Stimulated activated CD4-positive, alpha-beta T cell treated with anti-CD3 and anti-CD28 coated beads, Interleukin-12 subunit alpha, Interleukin-12 subunit beta, amount 100 ng/mL, for 48 hours (primary cell): Measurements from ENCODE around the gene NFIA.
A peak's percentile ranks its signal among the peaks of the same experiment; 100 is the strongest.

Source experiments
- DNase-seq, 3 donors: peaks; one replicate each; pipeline ENCODE4 v3.0.0-alpha.2; 2020; ENCODE audit warnings: low read depth in 2 of 3, low spot score in 1 of 3

Gene NFIA

DNA sequence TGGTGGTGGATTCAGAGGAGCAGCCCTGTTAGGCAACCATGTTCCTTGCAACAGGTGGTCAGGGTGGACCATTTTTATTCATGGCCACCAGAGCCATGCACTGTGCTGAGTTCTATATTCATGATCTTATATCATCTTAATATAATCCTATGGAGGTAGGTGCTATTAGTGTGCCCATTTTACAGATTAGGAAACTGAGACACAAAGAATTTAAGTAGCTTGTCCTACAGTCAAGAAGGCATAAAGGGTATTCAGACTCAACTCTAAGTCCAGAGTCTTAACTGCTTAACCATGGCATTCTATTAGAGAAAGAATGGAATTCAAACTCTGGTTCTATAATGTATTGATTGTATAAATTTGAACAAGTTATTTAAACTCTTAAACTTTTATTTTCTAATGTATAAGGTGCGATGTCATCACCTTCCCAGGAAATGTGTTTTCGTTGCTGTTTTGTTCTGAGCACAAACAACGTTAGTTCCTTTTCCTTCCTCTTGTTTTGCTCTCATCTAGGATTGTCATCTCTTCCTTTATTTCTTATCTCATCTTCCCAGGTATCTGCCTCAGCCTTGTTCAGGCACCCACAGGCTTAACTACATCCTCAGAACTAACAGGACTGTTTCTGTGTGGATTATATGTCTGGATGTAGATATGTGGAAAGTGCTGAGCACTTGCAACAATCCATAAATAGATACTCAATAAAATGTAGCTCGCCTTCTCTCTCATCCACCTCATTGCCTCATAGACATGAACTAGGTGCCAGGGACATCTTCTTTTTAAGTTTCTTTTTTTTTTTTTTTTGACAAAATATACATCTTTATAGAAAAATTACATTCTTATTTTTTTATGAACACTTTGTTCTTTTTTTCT is 207.1 kb downstream of the NFIA start:
- no peak for DNase-seq

DNA sequence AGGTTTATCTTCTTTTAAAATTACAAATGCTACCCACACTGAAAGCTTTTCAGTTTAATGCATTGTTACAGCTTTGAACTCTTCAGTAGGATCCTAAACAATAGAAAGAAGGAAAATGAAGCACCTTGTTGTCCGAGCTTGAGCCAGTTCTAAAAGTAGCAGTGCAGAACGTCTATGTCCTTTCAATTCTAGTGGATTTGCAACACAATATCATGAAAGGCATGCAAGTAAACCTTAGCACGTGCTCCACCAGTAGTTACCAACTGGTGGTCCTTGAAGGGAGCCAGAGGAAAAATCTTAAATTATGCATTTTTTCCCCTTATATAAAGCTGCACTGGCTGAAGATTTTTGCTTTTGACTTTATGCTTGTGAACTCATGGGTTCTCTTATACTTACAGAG is 208.2 kb downstream of the NFIA start:
- DNase-seq: no peak

DNA sequence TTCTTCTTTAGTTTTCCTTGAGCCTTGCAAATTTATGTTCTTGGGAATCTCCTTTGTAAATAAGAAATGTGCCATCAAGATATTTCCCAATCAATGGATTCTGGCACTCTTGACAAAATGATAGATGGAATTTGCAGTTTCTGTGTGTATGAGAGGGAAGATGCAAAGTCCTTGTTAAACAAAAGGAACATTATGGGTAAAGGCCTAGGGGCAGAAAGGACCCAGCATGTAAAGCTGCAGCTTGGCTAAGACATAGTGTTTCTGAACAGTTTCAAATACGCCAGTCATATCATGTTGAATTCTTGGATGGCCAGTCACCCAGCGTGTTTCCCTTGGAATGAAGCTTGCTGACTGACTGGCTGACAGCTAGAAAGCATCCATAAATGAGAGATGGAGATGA is 210.8 kb downstream of the NFIA start:
- no peak for DNase-seq

DNA sequence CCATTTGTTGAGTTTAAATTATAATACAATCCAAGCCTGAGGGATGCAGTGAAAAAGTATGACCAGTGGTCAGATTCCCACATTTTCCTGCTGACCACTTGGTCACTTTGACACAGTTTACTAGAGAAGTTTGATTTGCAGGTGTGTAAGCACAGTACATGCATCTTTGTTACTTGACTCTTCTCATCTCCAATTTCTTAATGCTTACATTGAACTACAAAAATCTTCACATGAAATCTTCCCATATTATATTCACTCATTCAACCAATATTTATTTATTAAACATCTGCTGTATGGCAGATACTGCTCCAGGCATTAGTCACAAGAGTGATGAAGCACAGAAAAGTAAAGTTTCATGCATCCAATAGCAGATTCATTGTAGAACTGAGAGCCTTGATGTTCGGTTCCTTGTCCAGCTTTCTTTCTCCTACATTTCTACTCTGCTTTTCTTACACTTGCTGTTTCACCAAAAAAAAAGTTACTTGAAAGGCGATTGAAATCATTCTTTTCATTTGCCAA is 211.7 kb downstream of the NFIA start:
- no peak for DNase-seq

DNA sequence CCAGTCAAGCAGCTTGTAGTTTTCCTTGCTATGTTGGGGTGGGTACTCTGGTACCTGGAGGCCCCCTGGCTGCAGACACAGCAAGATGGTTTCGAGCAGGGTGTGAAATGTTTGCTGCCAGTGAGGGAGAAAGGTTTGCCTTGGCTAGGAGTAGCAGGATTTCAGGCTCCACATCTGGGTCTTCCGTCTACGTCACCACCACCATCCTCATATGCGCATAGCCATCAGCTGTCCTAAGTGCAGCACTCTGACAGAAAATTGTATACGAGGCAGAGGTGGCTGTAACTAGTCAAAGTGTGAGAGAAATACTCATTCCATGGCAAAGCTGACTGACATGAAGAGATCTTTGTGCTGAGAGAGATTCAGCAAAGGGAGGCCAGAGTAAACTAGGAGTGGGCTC is 212.6 kb downstream of the NFIA start:
- DNase-seq: no peak

DNA sequence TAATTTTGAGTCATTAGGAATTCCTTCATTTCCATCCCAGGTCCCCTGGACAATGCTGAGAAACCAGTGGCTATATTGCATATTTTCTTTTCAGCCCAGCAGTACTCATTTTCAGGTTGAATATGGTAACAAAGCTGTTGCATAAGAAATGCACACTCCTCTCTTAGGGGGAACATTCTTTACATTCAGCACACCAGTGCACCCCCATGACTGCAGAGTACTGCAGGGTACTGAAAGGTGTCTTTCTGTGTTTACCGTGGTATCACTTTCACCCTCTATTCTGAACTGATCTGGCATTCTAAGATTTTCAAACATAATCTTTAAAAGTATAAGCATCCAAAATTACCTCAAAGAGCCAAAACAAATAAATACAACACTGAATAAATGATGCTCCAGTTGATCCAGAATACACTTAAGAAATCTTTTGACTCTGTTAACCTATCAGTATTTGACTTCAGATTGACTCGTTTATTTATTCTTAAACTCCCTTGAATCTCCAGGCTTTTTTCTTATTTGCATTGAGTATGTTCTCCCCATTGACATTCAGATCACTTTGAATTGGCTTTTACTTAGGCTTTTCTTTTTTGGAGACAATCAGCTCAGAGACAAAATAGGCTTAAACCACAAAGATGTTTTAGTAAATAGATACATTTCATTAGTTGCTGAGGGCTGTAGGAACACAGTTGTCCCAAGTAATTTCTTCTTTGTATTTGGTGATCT is 213.6 kb downstream of the NFIA start:
- DNase-seq: no peak

DNA sequence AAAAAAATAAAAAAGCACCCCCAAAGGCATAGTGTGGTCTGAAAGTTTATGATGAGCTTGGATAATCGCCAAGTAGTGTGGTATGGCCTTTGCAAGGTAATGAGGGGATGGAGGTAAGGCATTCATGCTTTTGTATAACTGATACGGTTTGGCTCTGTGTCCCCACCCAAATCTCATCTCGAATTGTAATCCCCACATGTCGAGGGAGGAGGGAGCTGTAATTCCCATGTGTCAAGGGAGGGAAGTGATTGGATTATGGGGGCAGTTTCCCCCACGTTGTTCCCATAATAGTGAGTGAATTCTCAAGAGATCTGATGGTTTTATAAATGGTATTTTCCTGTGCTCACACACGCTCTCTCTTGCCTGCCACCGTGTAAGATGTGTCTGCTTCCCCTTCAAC is 215.5 kb downstream of the NFIA start:
- no peak for DNase-seq

DNA sequence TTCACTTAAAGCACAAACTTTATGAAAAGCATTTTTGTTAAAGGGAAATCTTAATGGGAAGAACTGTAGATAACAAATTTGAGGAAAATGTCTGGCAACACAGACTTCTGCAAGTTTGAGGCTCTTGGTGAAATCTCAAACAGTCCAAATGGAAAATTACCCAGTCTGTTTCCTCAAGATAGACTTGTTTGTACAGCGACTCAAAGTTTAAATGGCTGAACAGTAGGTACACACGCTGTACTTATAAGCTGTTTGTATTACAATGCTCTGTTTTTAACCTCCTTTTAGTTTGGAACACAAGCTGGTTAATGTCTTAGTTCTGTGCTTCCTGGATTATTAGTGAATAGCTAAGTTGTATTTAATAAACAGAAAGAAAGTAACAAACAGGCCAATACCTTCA is 217.1 kb downstream of the NFIA start:
- no peak for DNase-seq

DNA sequence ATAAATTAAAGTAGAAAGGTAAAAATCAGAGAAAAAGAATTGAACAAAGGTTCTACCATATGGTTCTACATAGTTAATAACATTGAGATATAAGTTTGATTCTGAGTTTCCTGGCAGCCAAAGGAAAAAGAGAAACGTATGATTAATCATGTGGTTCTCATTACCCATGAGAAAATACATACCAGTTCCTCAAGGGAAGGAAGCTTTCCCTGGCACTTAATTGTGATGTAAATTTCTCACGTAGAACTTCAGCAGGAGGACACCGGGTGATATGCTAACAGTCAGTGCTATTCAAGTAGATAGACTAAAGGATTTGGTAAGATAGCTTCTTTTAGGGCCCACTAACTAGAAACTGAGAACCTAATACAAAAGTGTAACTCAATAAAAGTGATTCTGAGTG is 218.5 kb downstream of the NFIA start:
- no peak for DNase-seq

DNA sequence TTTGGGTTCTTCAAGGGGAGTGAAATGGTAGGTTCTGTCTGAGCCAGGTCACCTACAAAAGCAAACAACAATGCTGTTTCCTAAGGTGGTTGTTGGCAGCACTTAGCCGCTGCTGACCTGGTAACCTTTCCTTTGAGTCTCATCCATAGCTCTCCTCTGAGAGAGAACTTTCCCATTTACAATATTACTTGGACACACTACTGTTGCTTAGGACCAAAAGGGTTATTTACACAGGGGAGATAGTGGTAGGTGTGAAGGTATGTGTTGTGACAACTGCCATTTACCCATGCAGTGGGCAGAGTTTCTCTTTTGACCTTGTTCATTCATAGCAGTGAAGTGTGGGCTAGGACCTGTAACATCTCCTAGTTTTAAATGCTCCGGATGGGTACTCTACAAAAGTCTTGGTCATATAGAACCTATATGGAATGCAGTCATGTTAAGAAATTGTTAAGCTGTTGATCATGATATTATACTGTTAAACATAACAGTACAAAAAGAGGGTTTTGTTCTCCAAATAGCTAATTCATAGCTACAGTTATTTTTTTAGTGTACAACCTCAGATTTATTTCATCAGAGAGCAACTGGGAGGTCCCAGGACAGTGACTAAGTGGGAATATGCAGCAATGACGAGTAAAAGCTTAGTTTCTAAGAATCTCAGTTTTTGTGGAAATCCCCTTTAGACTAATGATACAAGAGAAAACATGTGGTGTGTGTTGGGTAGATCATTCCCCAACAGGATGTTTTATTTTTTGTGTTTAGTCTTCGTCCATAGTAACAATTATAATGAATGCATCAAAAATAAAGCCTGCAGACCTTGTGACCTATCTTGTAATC is 219.7 kb downstream of the NFIA start:
- DNase-seq: peak in 1 of 3 donors; percentile 24

DNA sequence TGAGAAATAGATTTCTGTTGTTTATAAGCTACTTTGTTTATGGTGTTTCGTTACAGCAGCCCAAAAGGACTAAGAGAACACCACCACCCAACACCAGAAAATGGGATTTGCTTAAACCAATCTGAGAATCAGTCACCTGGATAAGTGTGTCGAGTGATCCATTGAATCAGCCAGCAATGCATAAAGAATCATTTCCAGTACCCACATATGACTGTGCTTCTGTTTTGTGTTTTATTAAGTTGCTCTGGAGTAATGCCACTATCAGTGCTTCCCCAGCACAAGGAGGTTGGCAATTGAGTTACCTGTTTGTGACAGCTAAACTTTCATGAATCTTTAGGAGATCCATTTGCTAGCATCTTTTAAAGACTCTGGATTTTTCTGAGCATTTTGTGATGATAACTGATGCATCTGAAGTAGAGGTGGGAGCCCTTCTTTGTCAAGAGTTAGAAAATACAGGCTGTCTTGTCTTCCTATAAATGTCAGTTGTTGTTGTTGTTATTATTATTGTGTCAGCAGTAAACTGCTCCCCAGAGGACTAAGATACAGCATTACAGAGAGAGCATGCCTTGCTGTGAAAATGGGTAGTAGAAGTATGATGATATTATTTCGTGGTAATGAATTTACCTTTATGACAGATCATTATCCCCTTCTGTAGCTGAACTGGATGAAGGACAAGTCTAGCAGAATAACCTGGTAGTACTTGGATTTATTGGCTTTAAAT is 225.2 kb downstream of the NFIA start:
- DNase-seq: no peak

DNA sequence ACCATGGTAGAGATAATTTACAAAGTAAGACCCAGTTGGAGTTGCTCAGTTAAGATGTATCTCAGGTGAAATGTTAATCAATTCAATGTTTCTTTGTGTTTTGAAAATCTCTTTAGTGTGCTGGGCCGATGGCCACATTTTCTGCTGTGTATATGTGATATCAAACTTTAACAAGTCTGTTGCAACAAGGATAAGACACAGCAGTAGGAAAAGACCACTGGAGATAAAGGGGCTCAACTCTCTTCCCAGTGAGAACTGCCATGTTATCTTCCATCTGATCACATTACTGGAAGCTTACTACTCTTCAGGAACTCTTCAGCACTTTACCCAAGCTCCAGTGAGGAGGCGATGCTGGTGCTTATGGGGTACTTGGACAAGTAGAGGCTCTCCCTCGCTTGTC is 227.7 kb downstream of the NFIA start:
- no peak for DNase-seq

DNA sequence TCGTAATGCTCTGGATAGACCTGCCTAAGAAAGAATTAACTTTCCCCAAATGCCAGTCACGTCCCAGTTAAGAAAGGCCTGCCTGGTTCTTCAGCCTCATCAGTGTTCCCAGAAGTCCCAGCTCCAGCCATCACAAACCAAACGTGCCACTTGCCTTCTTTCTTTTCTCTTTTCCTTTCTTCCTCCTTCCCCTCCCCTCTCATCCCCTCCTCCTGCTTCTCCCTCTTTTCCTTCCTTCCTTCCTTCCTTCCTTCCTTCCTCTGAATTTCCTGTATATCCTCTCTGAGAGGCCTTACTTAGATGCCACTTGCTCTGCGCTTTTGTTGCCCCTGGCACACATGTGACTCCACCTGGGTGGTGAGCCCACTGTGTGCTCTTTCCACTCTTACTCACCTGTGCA is 228.2 kb downstream of the NFIA start:
- DNase-seq: no peak

DNA sequence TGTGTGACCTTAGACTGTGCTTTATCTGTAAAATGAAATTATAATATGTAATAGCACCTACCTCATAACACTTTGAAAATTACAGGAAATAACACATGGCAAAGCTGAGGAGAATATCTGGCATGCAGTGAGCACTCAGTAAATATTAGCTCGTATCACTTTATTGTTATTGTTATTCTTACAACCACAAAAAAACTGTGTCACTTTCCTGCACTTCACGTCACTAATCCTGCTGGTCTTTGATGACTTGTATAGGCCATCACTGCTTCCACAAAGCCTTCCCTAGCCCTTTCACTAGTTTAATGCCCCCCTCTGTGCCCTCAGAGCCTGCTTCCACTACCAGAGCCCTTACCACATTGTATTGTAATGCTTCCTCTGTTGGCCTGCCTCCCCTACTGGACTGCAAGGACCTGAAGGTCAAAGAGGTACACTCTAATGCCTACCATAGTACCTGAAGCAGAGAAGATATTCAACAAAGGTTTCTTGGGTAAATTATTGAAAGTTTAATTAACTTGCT is 231.6 kb downstream of the NFIA start:
- no peak for DNase-seq

DNA sequence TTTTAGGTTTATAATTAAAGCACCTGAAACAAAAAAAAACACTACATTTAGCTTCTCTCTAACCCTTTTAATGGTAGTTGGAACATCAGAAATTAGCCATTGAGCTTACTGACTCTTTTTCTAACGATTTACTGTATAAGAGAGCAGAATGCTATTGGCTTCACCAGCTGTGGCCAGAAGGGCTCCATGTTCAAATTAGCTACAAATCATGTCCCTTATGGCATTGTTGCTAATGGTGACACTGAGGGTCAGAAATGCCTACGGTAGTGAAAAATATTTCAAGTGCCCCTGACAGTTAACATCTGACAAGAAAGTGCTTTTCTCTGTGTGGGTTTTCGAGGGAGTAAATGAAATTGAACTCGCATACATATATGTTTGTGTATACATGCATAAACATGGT is 232.7 kb downstream of the NFIA start:
- no peak for DNase-seq

DNA sequence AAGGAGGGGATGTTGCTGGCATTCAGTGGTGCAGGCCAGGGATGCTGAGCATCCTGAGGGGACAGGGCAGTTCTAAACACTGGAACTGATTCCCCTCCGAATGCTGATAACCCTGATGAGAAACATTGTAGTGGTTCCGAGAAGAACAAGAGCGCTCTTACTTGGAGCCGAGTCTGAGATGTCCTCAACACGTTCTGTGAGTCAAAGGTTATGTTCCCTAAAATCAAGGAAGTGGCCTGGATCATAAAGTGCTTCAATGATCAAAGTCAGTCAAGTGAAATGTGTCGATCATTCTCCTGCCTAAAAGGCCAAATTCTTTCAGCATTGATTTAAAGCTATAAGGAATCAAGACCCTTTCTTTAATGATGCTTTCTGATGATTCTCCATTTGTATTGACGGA is 234.1 kb downstream of the NFIA start:
- DNase-seq: no peak

DNA sequence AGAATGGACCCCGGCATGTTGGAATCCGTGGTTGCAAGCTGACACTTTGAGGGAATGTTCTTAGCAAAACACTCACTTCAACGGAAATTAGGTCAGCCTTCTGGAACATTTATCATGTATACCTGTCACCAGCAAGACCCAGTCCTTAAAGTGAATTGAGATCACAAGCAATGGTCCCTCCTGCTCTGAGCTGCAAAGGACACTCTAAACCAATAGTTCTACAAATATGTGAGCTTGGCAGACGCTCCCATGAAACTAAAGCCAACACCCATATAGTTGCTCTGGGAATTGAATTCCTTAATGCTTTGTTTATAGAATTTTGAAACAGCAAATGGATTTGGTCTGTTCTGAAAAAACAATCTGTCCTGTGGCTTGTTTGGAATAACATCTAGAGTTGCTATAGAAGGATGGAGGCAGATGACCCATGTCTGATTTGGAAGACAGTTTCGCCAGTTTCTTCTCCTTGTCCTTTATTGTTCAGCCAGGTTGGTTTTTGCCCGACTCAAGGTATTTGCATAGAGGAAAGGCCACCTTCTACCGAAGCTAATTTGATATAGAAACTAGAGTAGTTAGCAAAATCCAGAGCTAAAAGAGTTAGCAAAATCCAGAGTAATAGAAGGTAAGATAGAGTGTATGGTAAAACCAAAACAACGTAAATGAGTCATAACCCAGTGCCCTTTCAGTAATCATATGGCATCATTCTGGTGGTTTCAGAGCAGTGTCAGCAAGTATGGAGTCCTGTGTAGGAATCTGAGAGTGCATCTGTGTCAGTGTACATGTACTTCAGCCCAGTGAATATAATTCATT is 236.2 kb downstream of the NFIA start:
- peak in 1 of 3 donors; percentile 41 for DNase-seq

DNA sequence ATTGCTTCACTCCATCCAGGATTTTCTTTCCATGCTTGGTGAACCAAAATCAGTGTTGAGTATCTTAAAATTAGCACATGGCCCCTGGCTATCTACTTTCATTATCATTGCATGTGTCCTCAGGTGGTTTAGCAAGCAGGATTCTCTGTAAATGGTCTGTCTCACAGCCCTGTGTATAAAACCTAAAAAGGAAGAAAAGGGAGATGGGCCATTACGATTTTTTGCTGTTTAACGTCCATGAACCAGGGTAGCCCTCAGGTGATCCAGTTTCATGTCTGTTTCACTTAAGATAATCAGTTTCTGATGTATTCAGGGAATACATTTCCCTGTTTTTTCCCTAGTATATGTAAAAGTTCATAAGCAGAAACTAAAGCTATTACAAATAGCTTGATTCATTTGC is 238.2 kb downstream of the NFIA start:
- no peak for DNase-seq

DNA sequence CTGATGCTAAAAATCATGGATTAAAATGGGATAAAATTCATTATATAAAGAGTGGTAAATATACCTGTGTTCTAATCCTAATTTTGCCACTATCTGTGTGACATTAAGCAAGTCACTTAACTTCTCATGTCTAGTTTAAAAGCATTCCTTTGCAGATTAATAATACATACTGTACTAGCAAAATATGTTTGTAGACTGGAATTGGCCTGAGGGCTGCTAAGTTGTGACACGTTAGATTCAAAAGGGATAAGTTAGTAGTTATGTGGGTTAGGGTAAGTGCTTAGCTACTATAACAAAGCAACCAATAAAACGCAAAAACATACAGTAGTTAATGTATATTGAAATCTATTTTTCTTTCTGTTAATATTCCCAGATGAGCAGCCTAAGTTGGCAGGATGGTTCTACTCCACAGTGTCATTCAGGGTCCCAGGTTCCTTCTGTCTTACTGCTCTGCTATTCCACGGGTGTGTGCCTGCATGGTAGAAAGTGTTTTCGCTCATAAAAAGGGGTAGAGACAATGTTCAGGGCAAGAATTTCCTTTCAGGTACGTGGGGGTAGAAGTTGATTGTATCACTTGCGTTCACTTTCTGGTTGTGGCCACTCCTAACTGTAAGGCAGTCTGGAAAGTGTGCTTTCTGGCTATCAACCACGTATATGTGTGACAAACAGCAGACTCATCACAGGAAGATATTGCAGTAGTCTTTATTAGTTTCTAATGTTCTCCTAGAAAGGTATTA is 239.8 kb downstream of the NFIA start:
- DNase-seq: no peak
